NCI-H524 treated with DMSO at 0.1 percent for 48 hours (cell line): ENCODE results near the gene GUCY2D.

Source experiments
- DNase-seq: peaks from one replicate; lab custom pipeline; 2025; lab: John Stamatoyannopoulos, UW

The GUCY2D gene

DNA sequence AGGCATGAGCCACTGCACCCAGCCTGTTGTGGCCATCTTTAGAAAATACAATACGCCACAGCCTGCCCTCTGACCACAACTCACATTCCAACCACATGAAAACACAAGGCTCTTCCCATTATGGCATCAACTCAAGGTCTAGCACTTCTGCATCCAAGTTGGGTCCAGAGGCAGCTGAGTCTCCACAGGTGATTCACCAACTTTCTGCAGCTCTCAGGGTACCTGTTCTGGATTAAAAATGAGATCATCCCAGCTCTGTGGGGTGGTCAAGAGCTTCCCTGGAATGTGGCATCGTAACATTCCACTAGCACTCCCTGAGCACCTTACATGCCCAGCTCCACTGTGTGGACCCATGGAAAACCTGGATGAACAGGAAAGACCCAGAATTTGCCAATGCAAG, 9.9 kb upstream of the GUCY2D start:
- no peak for DNase-seq

DNA sequence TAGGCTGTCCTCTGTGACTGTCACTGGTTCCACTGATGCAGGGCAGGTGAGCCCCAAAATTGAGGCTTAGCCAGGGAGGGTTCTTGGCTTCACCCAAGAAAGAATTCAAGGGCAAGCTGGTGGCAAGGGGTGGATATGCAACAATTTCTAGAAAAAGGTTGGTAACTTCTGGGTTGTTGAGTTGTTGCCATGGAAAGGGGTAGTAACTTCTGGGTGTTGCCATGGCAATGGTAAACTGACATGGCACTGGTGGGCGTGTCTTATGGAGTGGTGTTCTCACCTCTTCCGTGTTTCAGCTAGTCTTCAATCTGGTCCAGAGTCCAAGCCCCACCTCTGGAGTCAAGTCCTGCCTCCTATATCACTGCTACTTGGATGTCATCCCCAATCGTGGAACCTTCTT, 9.5 kb upstream of the GUCY2D start:
- DNase-seq = no peak

DNA sequence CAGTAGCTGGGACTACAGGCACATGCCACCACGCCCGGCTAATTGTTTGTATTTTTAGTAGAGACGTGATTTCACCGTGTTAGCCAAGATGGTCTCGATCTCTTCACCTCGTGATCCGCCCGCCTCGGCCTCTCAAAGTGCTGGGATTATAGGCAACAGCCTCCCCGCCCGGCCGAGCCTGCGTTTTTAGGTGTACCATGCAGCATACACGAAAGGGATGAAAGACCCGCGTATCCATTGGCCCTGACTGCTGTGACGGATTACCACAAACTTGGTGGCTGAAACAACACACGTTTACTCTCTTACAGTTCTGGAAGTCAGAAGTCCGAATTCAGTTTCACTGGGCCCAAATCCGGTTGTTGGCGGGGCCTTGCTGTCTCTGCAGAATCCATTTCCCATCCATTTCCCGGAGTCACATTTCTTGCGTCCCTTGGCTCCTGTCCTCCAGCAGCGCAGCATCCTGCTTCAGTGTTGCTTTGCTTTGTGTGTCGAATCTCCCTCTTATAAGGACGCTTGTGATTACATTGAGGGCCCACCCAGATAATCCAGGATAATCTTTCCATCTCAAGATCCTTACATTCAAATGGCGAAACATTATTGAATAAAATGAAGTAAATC, 8.3 kb upstream of the GUCY2D start:
- DNase-seq = no peak

DNA sequence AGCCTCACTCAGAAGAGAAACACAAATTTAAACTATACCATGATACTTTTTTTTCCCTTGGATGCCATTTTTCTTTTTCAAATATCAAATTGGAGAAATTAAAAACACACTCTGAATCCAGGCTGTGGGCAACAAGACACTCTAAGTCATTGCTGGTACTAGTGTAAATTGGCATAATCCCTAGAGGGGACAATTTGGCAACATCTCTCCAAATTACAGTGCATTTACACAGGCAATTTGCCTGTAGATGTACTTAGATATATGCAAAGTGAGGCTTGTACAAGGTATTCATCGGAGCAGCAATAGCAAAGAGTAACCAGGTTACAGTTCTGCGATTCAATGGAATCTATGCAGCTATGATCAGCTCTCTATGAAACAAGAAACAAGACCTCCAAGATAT, 6.7 kb upstream of the GUCY2D start:
- no peak for DNase-seq

DNA sequence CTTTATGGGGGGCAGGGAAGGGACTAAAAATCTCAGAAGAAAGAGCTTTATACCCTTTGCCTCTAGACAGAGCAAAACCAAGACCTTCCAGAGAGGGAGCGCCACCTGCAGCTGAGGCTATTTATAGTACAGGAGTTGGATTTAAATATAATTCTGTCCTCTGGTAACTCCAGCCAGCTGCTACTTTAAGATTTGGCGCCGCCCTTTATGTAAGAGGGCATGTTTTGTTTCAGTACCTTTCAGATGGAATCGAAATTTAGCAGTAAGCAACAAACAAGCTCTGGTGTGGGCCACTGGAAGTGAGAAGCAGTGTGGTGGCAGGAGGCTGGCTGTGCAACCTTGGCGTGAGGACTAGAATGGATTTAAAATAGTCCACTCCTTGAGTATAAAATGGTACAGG, 5.2 kb upstream of the GUCY2D start:
- no peak for DNase-seq

DNA sequence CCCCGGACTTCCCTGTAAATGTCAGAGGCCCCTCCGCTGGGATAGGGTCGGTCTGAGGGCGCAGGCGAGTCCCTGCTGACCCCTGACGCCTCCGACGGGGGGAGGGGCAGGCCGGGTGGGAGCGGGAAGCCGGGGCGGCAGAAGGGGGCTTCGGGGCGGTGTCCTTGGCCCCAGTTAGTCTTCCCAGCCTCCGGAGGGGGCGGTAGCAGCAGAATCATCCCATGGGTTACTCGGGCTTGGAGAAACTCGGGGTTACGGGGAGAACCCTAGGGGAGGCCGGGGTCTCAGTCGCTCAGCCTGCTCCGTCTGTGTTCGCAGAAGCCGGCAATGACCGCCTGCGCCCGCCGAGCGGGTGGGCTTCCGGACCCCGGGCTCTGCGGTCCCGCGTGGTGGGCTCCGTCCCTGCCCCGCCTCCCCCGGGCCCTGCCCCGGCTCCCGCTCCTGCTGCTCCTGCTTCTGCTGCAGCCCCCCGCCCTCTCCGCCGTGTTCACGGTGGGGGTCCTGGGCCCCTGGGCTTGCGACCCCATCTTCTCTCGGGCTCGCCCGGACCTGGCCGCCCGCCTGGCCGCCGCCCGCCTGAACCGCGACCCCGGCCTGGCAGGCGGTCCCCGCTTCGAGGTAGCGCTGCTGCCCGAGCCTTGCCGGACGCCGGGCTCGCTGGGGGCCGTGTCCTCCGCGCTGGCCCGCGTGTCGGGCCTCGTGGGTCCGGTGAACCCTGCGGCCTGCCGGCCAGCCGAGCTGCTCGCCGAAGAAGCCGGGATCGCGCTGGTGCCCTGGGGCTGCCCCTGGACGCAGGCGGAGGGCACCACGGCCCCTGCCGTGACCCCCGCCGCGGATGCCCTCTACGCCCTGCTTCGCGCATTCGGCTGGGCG, 542 bp downstream of the GUCY2D start:
- DNase-seq = no peak

DNA sequence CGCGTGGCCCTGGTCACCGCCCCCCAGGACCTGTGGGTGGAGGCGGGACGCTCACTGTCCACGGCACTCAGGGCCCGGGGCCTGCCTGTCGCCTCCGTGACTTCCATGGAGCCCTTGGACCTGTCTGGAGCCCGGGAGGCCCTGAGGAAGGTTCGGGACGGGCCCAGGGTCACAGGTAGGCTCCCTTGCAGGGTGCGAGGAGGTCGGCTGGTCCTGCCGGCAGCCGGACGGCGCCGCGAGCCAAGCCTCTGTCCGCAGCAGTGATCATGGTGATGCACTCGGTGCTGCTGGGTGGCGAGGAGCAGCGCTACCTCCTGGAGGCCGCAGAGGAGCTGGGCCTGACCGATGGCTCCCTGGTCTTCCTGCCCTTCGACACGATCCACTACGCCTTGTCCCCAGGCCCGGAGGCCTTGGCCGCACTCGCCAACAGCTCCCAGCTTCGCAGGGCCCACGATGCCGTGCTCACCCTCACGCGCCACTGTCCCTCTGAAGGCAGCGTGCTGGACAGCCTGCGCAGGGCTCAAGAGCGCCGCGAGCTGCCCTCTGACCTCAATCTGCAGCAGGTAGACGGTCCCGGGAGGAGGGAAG, 1.3 kb downstream of the GUCY2D start:
- DNase-seq = no peak

DNA sequence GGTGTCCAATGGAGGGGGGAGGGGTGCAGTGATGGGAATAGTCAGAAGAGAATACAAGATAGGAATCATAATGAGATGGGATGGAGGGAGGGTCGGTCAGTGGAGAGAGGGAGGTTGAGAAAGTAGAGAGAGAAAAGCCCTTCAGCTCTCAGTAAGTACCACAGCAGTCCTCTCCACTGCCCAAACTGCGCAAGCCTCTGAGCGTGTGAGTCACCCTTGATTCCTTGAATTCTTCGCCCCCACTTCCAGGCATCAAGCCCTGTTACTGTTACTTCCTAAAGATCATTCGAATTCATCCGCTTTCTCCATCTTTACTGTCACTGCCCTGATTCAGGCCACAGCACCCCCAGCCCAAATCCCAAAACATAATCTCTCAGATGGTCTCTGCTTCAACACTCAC, 2.5 kb downstream of the GUCY2D start:
- DNase-seq = no peak

DNA sequence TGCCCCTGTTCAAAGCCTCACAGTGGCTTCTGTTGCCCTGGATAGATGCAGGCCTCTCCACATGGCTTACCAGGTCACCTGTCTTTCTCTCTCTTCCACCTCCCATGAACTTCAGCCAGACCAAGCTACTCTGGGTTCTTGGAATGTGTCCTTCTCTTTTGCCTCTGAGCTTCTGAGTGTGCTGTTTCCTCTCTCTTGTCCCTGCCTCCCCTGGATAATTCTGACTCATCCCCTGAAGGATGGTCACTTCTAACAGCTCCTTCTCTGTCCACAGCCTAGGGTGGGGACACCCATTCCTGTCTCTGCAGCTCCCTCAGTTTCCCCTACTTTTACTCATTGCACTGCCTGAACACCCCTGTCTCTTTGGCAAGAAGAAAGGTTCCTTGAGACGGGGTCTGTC, 2.9 kb downstream of the GUCY2D start:
- DNase-seq = no peak

DNA sequence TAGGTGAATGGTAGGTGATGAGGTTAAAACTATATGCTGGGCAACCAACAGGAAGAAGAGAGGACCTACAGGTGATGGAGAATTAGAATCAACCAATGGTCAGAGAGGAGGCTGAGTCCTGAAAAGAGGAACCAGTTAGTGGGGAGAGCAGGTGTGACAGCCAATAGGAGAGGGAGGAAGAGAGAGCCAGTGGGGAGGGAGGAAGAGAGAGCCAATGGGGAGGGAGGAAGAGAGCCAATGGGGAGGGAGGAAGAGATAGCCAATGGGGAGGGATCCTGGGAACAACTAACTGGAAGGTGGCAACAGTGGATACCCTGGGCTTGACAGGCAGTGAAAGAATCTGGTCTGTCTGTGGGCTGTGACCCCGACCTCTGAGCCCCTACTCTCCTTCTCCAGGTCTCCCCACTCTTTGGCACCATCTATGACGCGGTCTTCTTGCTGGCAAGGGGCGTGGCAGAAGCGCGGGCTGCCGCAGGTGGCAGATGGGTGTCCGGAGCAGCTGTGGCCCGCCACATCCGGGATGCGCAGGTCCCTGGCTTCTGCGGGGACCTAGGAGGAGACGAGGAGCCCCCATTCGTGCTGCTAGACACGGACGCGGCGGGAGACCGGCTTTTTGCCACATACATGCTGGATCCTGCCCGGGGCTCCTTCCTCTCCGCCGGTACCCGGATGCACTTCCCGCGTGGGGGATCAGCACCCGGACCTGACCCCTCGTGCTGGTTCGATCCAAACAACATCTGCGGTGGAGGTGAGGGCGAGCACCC, 3.7 kb downstream of the GUCY2D start:
- DNase-seq = no peak

DNA sequence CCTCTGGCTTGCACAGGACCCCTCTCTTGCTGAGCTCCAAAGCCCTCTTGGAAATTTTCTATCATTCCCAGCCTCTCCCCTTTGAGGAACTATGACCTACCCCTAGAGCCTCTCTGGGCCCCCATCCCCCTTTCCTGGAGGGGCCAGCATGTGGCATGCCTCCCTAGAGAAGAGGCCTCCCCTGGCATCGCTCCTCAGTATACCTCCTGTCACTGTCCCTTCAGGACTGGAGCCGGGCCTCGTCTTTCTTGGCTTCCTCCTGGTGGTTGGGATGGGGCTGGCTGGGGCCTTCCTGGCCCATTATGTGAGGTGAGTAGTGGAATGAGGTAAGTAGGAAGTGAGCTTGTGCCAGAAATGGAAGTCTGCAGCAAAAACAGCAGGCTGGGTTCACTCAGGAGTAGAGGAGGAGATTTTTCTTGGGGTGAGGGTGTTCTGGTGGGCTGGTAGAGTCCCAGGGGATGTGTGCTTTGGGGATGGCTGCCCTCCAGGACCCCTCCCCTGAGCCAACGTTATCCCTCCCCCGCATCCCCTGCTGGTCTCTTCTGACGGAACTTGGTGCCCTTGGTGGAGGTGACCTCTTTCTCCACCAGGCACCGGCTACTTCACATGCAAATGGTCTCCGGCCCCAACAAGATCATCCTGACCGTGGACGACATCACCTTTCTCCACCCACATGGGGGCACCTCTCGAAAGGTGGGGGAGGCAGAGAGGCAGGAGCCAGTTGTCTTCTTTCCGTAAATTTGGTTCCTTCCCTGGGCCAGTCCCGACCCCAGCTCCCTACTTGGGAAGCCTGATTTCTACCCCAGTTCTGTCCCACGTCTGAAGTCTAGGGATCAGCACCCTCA, 4.6 kb downstream of the GUCY2D start:
- no peak for DNase-seq

DNA sequence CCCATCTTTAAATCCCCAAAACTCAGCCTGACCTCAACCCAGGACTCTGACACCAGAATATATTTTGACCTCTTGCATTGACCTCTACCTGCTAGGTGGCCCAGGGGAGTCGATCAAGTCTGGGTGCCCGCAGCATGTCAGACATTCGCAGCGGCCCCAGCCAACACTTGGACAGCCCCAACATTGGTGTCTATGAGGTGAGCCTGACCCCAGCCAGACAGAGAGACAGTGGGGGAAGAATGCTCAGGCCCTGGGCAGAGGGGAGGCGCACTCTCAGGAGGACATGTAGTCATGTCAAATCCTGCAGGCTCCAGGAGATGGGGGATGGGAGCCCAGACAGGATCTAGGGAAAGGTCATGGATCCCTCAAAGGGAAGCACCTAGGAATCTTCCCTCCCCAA, 5.4 kb downstream of the GUCY2D start:
- DNase-seq = no peak

DNA sequence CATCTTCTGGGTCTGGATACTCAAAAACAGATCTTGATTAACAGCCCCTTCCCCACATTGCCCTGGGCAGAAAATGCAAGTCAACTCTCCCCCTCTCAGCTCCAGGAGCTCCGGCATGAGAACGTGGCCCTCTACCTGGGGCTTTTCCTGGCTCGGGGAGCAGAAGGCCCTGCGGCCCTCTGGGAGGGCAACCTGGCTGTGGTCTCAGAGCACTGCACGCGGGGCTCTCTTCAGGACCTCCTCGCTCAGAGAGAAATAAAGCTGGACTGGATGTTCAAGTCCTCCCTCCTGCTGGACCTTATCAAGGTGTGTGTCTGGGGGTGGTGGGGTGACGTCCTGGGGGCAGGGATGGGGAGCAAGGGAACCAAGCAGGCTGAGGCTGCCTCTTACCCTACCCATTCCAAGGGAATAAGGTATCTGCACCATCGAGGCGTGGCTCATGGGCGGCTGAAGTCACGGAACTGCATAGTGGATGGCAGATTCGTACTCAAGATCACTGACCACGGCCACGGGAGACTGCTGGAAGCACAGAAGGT, 9.7 kb downstream of the GUCY2D start:
- no peak for DNase-seq

DNA sequence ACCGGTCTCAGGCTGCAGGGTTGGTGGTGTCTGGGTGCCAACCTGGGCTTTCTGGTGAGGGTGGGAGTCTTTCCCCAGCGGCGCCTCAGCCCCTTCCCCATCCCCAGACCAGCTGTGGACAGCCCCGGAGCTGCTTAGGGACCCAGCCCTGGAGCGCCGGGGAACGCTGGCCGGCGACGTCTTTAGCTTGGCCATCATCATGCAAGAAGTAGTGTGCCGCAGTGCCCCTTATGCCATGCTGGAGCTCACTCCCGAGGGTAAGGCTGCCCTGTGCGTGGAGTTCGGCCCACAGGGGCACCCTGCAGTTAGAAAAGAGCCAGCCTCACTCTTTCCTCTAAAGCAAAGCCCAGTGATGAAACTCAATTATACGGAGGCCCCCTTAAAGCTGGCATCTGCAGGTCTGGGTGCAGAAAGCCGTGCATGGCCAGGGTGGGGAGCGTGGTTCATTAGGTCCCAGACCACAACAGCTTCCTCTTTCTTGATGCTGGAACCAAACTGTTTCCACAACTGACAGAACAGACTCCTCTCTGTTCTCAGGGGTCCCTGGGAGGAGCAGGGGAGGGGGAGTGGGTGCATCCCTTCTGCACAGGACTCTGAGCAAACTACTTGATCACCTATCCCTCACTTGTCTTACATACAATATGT, 10.7 kb downstream of the GUCY2D start:
- DNase-seq = no peak

DNA sequence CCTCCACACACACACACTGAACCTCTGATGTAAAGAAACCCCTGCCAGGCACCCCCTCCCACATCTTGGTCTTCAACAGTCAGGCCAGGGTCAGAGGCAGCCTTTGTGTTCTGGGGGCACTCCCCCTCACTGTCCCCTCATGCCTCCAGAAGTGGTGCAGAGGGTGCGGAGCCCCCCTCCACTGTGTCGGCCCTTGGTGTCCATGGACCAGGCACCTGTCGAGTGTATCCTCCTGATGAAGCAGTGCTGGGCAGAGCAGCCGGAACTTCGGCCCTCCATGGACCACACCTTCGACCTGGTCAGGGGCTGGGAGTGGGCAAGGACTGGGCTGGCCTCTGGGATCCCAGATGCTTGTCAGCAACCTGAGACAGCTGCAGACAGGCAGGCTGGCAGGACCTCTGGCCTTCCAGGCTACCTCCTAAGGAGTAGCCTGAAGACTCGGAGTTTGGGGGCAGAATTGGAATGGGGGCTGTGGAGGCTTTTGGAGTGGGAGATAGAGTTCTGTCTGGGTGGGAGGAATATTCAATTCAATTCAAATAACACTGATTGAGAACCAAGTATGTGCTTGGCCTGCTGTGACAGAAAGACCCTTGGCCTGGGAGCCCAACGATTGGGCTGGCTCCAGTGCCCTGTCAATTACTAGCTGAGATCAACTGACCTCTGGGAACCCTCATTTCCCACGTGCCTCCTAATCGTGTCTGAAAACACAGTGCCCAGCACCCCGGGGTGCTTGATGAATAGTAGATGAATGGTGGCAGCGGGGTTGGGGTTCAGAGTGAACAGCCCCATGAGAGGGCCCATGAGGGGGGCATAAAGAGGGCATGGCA, 11.5 kb downstream of the GUCY2D start:
- DNase-seq = no peak

DNA sequence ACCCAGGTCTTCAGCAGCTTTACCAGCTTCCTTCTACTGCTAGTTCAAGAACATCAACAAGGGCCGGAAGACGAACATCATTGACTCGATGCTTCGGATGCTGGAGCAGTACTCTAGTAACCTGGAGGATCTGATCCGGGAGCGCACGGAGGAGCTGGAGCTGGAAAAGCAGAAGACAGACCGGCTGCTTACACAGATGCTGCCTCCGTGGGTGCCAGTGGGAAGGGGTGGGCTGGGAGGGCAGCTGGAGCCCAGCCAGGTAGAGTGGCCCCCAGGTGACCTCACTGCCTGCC, 12.1 kb downstream of the GUCY2D start:
- no peak for DNase-seq

DNA sequence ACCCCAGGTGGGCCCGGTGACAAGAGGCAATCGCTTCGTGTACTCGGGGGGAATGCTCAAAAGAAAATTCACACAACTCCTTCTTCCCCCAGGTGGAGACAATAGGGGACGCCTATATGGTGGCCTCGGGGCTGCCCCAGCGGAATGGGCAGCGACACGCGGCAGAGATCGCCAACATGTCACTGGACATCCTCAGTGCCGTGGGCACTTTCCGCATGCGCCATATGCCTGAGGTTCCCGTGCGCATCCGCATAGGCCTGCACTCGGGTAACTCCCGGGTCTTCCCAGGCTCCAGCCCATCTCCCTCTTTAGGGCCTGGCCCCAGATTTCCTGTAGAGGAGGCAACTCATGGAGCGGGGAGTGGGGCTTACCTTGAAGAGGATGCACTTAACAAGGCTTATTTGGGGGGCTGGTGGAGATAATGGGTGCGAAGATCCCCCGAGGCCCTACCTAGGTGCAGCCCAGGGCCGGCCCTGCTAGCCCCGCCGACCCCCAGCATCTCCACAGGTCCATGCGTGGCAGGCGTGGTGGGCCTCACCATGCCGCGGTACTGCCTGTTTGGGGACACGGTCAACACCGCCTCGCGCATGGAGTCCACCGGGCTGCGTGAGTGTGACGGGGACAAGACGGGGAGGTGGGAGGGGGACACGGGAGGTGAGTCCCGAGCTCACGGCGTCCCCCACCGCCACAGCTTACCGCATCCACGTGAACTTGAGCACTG, 13.0 kb downstream of the GUCY2D start:
- DNase-seq = no peak

DNA sequence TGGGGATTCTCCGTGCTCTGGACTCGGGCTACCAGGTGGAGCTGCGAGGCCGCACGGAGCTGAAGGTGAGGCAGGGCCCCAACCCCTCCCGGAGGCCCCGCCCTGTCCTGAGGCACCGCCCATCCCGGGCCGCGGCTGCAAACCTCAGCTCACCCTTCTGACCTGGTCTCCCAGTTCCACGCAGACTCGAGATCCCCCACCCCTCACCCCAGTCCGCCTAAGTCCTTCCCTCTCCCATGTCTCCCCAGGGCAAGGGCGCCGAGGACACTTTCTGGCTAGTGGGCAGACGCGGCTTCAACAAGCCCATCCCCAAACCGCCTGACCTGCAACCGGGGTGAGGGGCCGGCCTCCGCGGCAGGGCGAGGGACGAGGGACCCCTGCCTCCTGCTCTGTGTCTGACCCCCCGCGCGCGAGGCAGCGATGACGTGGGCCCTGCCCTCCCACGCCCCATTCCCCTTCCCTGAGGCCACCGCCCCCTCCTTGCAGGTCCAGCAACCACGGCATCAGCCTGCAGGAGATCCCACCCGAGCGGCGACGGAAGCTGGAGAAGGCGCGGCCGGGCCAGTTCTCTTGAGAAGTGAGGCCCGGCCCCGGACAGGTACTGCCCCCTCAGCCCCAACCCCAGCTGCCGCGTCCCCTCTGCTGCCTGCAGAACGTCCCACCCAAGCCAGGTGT, 13.7 kb downstream of the GUCY2D start:
- DNase-seq = no peak
